Activated CD4-positive, alpha-beta T cell treated with anti-CD3 and anti-CD28 coated beads, Interleukin-2, amount 50 U/mL, for 24 hours (primary cell): ENCODE data around the gene MADD.

Experiments used
- DNase-seq, 2 donors: peaks; one replicate each; pipeline ENCODE4 v3.0.0-alpha.2; 2020; ENCODE audit warnings: low read depth in 1 of 2, low spot score in 1 of 2

Gene MADD

GRCh38 chr11:47379317-47379716 lies 109.4 kb downstream of the MADD start:
- DNase-seq = no peak
